Measurements from ENCODE around the gene TSSC4. TPM values are rescaled to one million over a fixed set of nuclear protein-coding genes. Genes with fewer than 3 reads are reported as not detected.

TSSC4 gene
- total RNA-seq, 4 donors from 2014 or later = 11.0 to 66.5 (median 26.2) TPM

DNA sequence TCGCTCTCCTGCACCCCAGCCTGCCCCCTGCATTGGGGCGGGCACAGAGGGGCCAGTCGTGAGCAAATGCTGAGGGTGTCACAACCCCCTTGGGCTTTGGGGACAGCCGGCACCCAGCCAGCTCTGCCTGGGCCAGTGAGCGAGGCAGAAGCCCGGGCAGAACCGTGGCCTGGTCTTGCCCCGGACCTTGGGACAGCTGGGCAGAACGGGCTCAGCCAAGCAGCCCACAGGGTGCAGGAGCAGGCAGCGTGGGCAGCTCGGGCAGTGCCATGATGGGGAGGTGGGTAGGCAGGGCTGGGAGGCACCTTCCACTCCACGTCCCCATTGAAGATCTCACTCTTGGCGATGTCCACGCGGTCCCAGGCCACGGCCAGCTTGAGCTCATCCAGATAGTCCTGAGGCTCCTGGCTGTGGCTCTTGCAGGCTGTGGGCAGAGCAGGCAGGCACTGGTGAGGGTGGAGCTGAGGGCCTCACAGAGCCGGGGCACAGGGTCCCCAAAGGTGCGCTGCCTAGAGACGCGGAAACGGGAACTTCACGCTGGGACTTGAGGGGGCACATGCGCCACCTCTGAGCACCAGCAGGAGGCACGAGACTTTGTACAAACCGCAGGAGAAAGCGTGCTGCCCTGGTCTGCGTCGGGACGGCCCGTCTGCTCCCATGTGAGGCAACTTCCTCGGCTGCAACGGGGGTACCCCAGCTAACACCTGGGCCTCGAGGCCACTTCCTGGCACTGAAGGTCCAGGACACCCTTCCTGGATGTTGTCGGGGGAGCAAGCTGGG is 15.2 kb downstream of the TSSC4 start:
- Histone ChIP-seq H3K36me3 (no peaks in the 10 kb centered on the region), H3K9me3 (no peaks in the 10 kb centered on the region), H3K27me3 (no peaks in the 10 kb centered on the region), H3K27ac (no peak overlapping the region), H3K4me1 (no peaks in the 10 kb centered on the region), H3K4me3 (no peak overlapping the region)
- intact Hi-C loops (cut with DNase I; ENCODE audit: low total_unique reads) = no loop called here
- no peak for DNase-seq
- TF ChIP-seq, protein P1, sequence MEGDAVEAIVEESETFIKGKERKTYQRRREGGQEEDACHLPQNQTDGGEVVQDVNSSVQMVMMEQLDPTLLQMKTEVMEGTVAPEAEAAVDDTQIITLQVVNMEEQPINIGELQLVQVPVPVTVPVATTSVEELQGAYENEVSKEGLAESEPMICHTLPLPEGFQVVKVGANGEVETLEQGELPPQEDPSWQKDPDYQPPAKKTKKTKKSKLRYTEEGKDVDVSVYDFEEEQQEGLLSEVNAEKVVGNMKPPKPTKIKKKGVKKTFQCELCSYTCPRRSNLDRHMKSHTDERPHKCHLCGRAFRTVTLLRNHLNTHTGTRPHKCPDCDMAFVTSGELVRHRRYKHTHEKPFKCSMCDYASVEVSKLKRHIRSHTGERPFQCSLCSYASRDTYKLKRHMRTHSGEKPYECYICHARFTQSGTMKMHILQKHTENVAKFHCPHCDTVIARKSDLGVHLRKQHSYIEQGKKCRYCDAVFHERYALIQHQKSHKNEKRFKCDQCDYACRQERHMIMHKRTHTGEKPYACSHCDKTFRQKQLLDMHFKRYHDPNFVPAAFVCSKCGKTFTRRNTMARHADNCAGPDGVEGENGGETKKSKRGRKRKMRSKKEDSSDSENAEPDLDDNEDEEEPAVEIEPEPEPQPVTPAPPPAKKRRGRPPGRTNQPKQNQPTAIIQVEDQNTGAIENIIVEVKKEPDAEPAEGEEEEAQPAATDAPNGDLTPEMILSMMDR (IDR thresholded peaks at IDR 0.05) = no peak
- TF ChIP-seq POLR2A (IDR thresholded peaks at IDR 0.05) = no peak

DNA sequence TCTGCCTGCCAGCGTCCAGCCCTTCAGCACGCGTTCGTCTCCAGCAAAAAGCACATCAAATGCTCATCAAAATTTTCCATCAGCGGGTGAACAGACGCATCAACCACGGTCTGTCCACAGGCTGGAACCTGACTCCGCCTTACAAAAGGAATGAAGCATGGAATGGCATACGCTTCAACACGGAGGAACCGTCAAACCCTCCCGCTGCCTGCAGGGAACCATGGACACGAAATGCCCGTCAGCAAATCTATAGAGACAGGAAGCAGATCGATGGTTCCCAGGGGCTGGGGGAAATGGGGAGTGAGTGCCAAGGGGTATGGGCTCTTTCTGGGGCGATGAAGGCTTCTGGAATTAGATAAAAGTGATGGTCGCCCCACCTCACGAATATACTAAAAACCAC is 16.2 kb downstream of the TSSC4 start:
- H3K4me3 ChIP-seq = no peak overlapping the region
- intact Hi-C loops (cut with DNase I; ENCODE audit: low total_unique reads) = no loop called here
- H3K4me1 ChIP-seq = no peaks in the 10 kb centered on the region
- no peaks in the 10 kb centered on the region for H3K27me3 ChIP-seq
- no peaks in the 10 kb centered on the region for H3K9me3 ChIP-seq
- DNase-seq = no peak
- no peak overlapping the region for H3K27ac ChIP-seq
- TF ChIP-seq, protein P1 (IDR thresholded peaks at IDR 0.05) = no peak
- TF ChIP-seq POLR2A (IDR thresholded peaks at IDR 0.05) = no peak
- H3K36me3 ChIP-seq = no peaks in the 10 kb centered on the region

- TF ChIP-seq, protein P1 (IDR thresholded peaks at IDR 0.05) = no peak
- TF ChIP-seq POLR2A (IDR thresholded peaks at IDR 0.05) = no peak
Observed at GRCh38 chr11:2417856-2418692, 17.5 kb downstream of the TSSC4 start.

GRCh38 chr11:2418693-2419360 is 18.3 kb downstream of the TSSC4 start:
- H3K27ac ChIP-seq = no peak overlapping the region
- no peaks in the 10 kb centered on the region for H3K36me3 ChIP-seq
- DNase-seq = no peak
- no peaks in the 10 kb centered on the region for H3K27me3 ChIP-seq
- H3K4me3 ChIP-seq = no peak overlapping the region
- no peaks in the 10 kb centered on the region for H3K4me1 ChIP-seq
- H3K9me3 ChIP-seq = no peaks in the 10 kb centered on the region
- TF ChIP-seq POLR2A (IDR thresholded peaks at IDR 0.05) = no peak
- TF ChIP-seq, protein P1 (IDR thresholded peaks at IDR 0.05) = no peak
- intact Hi-C loops (cut with DNase I; ENCODE audit: low total_unique reads) = no loop called here

More at GRCh38 chr11:2417856-2418692, 17.5 kb downstream of the TSSC4 start:
- intact Hi-C loops (cut with DNase I; ENCODE audit: low total_unique reads) = no loop called here
- peak in 1 of 2 donors; percentile 13 for DNase-seq
- Histone ChIP-seq H3K27me3 (no peaks in the 10 kb centered on the region), H3K9me3 (no peaks in the 10 kb centered on the region), H3K27ac (no peak overlapping the region), H3K36me3 (no peaks in the 10 kb centered on the region), H3K4me1 (no peaks in the 10 kb centered on the region), H3K4me3 (no peak overlapping the region)

Data from uterus (tissue), 4 donors.